NK-92 (cell line): ENCODE measurements around the gene DHRS1.
"Not testable (repeated sequence)": the region's sequence is repeated elsewhere in the genome, so short reads cannot be mapped to it uniquely, and the experiment has no call there.

Experiments used
- DNase-seq: peaks from one replicate; lab custom pipeline; 2025; ENCODE audit not compliant: unreplicated experiment; lab: John Stamatoyannopoulos, UW

Gene DHRS1

DNA sequence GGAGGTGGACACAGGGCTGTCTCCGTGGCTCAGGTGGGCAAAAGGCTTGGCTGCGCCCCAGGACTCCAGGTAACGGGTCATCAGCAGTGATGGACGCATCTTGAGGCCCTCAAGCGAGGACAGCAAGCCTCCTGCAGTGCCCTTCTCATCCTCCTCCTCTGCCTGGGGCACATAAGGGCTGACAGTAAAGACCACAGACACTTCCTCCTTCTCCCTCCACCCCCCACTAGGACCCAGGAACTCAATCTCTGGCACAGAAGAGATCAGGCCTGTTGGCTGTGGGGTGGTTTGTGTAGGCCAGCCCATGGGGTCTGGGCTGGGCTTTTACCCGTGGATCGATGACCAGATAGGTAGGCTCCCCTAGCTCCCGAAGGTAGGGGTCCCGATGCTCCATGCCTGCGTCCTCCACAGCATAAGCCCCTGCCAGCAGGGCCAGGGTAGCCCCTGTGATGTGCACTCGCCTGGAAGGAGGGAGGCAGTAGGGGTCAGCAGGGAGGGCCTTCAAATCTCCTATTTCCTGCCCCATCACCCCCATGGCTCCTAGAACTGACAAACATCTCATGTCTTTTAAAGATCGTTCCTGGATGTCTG is 29.6 kb upstream of the DHRS1 start:
- no peak for DNase-seq

DNA sequence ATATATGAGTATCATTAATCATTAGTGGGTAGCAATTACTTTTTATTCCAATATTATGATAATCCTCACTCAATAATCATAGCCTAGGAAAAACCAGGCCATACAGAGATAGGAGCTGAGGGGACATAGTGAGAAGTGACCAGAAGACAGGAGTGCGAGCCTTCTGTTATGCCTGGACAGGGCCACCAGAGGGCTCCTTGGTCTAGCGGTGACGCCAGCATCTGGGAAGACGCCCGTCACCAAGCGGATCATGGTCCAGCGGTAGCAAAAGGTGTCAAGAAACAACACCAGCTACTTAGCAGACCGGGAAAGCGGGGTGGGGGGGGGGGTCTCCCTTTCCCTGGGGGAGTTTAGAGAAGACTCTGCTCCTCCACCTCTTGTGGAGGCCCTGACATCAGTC is 28.3 kb upstream of the DHRS1 start:
- DNase-seq, result not testable (repeated sequence)

DNA sequence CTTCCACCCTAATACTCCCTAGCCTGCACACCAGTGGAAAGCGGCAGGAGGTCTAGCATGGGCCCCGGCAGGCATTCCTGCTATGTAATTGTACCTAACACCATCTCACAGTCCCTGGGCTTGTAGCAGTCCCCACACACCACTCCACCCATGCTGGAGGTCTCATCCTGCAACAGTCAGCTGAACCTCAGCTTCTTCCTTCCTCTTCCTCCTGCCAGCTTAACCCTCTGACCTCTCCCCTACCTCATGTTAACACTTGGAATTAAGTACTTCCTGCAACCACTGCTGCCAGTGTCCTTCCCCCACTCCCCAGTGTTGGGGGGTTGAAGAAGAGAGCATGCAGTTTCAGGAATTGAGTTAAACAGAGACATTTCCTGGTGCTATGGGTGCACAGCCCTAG is 27.7 kb upstream of the DHRS1 start:
- no peak for DNase-seq

DNA sequence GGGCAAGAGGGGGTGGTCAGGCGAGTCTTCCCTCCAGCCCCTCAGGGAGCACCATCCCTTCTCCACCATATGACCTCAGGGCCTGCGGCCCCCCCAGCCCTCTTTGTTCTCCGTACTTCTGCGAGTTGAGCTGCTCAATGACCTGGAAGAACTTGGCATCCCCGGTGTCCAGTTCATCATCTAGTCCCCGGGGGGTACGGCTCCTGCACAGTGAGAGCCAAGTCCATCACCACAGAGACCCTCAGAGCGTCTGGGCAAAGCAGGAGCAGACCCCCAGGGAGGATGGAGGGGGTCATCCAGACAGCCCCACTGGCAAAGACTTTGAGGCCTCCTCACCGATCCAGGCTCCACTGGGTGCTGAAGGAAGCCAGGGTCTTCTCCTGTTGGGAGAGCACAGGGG is 26.4 kb upstream of the DHRS1 start:
- no peak for DNase-seq

DNA sequence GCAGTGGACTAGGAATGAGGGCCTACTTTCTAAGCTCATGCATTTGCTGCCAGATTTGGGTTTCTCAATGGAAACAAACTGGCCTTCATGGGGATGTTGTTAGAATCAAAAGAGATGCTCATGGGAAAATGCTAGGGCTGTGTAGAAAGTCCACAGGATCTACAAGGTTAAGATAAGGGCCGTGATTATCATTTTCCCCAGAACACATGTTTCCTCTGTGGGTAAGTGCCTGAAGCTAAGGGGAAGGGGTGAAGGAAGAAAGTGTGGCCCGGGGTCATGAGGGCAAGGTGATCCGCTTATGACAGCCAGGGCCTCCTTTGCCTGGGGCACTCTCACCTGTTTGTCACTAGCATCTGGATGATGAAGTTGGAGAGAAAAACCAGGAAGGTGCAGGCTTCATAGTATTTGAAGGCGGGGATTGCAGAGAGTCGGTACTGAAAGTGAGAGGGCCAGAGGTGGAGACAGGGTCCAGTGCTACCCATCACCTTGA is 25.5 kb upstream of the DHRS1 start:
- DNase-seq, result no peak

DNA sequence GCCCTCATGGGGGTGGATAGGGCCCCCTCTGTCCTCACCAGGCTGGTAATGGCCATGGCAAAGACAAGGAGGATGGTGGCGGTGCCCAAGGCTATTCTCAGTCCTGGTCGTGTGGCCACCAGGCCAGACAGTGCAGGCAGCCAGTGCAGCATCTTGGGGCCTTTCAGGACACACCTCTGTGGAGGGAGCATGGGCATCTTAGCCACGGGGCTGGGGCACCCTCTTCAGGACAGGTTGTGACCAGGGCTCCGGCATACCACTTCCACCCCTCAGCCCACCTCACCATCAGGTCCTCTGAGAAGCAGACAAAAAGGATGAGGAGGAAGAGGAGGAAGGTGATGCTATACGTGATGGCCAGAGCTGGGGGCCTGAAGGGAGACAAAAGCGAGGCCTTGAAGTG is 24.4 kb upstream of the DHRS1 start:
- DNase-seq, result no peak

DNA sequence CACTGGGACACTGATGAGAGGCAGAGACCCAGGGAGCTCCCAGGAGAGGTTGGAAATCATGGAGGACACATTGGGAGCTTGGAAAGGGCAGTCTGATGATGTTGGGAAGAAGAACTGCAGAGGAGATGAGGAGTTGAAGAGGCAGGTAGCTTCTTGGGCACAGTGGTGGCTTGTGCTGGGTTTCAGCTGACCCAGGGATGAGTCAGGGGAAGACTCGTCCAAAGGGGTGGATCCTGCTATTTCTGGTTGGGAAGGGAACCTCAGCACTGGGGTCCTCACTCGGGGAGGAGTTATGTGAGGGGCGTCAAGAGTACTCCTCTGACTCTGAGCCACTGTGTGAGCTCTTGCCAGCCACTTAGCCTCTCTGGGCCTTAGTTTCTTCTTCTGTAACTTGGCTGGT is 23.8 kb upstream of the DHRS1 start:
- DNase-seq, result no peak

DNA sequence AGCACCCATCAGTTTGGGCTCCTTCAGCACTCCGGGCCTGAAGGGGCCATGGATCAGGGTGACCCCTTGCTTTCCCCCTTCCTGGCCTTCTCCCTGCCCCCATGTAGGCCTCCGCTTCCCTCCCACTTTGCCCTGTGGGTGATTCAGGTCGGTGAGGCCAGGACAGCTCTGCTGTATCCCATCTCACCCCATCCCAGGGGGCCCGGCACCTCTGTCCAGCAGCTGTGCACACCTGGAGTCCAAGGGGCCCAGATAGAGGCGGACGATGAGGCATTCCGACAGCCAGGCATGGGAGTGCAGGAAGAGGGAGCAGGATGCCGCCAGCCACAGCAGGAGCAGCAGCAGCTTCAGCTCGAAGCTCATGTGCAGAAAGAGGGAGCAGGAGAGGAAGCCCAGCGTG is 23.1 kb upstream of the DHRS1 start:
- no peak for DNase-seq

DNA sequence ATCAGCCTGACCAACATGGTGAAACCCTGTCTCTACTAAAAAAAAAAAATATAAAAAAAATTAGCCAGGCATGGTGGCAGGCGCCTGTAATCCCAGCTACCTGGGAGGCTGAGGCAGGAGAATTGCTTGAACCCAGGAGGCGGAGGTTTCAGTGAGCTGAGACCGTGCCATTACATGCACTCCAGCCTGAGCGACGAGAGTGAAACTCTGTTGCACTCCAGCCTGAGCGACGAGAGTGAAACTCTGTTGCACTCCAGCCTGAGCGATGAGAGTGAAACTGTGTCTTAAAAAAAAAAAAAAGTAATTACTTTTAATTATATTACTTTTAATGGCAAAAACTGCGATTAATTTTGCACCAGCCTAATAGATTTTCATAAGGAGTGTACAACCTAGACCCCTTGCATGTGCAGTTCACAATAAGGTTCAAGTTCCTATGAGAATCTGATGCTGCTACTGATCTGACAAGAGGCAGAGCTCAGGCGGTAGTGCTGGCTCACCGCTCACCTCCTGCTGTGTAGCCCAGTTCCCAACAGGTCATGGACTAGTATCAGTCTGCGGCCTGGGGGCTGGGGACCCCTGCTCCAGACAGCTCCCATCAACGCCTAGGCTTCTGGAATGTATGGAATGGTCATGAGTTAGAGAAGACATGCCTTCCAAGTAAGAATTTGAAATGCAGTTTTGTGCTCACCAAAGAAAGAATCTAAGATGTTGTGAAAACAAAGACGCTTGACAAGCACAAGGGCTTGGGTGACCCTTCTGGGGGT is 21.8 kb upstream of the DHRS1 start:
- no peak for DNase-seq

DNA sequence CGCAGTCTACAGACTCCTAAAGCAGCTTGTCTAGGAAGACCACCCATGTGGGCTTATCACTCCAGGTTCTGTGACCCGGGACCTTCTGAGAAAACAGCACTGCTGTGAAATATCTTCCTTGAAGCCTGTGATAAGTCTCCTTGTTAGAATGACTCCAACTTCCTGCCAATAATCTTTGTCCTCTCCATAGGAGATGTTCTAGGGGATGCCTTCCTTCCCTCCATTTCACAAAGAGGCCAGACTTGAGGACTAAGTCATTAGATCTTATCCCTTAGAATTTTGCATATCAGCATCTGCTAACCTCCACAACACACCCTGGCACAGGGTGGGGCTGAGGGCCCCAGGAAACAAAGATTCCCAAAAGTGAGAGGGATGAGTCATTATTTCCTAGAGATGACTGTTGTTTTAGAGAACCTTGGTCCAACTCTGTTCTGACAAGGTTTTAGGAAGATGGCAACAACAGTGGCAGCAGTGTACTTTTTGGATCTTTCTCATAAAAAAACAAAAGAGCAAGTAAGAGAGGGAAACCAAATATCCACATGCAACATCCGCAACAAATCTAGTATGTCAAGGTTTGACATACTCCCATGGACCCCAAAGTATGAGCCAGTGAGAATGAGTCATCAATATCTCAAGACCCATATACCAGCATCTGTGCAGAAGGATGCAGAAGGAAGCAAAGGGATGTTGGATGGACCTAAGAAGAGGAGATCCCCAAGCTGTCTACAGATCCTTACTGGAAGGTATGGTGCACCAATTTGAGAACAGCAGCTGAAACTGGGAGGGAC is 17.8 kb upstream of the DHRS1 start:
- DNase-seq, result no peak

DNA sequence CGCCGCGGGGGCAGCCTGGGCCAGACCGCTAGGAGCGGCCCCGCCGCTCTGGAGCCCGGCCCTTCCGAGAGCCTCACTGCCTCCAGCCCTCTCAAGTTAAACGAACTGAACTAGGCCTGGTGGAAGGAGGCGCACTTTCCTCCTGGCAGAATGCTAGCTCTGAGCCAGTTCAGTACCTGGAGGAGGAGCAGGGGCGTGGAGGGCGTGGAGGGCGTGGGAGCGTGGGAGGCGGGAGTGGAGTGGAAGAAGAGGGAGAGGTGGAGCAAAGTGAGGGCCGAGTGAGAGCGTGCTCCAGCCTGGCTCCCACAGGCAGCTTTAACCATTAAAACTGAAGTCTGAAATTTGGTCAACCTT is 17.0 kb upstream of the DHRS1 start:
- DNase-seq, result no peak

DNA sequence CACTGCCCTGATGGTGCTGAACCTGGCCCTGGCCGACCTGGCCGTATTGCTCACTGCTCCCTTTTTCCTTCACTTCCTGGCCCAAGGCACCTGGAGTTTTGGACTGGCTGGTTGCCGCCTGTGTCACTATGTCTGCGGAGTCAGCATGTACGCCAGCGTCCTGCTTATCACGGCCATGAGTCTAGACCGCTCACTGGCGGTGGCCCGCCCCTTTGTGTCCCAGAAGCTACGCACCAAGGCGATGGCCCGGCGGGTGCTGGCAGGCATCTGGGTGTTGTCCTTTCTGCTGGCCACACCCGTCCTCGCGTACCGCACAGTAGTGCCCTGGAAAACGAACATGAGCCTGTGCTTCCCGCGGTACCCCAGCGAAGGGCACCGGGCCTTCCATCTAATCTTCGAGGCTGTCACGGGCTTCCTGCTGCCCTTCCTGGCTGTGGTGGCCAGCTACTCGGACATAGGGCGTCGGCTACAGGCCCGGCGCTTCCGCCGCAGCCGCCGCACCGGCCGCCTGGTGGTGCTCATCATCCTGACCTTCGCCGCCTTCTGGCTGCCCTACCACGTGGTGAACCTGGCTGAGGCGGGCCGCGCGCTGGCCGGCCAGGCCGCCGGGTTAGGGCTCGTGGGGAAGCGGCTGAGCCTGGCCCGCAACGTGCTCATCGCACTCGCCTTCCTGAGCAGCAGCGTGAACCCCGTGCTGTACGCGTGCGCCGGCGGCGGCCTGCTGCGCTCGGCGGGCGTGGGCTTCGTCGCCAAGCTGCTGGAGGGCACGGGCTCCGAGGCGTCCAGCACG is 16.4 kb upstream of the DHRS1 start:
- no peak for DNase-seq

DNA sequence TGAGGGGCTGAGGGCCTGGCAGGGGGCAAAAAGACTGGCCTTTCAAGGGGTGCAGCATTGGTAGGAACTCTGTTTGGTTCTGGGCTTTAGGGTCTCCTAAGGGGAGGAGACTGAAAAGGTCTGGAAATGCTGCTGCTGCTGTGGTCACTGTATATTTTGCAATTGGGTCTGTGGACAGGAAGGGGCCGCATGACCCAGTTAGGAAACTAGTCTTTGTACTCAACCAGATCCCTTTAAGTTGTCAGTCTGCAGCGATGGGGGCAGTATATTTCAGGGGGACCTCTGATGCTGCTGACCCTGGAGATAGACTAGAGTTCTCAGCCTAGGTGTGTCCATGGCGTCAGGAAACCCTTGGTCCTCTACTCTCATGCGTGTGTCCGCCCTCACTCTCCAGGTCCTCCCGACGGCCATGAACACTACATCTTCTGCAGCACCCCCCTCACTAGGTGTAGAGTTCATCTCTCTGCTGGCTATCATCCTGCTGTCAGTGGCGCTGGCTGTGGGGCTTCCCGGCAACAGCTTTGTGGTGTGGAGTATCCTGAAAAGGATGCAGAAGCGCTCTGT is 15.7 kb upstream of the DHRS1 start:
- no peak for DNase-seq

DNA sequence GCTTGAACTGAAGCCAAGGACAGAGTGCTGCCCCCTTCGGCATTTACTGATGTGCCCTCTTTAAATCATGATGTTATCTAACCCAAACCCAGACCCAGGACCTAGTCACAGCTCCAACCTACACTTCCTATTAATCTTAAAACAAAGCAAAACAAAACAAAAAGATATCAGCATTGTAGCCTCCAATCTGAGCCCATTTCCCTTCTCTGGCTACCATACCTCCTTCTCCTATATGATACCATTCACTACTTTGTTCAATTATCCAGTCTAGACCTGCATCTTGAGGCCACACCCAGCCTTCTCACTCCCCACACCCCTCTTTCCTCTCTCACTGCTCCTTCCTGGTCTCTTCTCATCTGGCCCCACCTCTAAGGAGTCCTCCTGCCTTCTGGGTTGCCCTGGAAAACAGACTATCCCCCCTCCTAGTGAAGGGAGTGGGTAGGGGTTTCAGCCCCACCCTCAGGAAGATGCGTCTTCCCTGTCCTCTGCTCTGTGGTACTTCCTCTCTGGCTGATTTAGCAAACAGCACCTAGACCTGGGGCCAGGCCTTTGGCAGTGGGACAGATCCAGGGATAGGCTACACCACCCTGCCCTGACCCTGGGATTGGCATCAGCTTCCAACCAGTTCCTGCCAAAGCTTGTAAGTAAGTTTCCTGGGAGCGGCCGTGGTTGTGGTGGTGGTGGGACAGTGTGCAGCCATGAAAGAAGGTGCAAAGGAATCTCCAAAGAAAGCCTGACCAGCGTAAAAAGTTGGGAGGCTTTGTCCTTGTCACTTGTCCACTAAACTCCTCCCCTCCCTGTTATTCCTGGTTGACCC is 15.0 kb upstream of the DHRS1 start:
- no peak for DNase-seq

DNA sequence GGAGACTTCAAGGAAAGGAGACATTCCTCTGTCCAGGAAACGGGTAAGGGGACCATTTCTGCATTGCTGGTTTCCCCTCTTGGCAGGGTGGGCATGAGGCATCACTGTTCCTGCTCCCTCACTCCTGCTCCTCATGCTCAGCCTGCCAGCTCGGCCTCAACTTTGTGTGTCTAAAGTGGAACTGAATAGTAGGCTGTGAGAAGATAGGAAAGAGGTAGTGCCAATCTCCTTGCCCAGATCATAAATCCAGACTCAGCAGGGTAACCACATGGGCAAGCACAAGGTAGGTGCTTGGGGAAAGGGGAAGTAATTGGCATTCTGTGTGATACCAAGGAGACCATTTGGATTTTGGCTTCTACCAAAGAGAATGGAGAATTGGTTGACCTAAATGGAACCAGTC is 14.3 kb upstream of the DHRS1 start:
- DNase-seq, result no peak

DNA sequence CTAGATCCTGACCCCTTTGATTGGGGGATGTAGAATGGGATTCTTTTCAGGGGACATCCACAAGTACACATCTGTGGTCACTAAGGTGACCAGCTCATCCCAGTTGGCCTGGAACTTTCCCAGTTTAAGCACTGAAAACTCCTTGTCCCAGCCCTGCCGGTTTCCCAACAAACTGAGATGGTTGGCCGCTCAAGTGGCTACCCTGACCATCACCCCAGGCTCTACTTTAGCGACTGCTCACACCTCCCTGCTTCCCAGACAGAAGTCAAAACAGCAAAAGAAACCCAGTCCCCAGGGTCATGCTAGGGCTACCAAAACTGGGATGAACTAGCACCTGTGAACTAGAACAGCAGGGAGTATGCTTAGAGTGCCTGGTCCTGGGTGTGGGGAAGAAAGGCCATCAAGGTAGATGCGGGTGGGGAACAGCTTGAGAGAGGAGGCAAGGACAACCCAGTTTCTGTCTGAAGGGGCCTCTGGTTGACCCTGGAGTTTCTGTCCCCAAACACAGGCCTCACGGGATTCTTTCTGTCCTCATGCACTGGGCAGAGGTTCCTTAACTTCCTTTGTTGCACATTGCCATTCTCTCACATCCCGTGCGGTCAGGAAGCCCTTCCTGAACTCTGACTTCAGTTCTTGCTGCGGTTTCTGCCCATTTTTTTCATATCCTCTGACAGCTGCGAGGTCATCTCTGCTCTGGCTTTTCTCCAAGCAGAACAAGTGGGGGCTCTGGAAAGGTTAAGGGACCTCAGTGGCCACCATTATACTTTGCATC is 13.3 kb upstream of the DHRS1 start:
- DNase-seq, result no peak

DNA sequence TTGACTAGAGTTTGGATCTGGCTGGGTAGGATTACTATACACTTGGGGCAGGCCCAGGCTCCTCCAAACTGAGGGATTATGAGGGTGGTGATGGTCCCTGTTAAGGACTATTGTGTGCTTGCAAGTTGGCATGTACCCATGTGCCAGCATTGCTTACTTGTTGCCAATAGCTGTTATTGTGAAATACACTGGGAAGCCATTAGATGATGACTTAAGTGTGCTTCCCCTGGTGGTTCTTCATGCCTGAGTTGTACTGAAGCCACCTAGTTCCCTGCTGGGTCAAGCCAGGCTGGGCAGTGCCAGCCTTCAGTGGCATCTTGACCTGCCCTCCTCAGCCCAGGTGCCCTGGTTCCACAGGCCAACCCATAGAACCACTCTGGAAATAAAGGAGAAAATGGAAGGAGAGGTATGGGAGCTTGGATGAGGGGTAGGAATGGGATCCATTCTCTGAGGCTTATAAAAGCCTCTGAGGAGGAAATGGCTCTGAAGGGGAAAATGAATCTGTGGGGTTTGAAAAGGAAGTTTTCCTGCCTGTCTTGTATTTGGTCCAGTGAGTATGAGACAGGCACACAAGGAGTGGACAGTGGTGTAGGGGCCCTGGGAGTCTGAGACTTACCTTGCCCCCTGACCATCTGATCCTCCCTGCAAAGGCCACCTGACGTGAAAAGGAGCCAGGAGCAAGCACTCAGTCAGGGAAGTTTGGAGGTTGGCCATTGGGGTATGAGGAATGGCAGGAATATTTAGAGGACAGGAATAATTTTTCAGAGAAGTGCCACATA is 12.4 kb upstream of the DHRS1 start:
- DNase-seq, result no peak
